Skeletal muscle tissue (tissue), 4 donors: ENCODE results near the gene TNP2. TPM values are rescaled to one million over a fixed set of nuclear protein-coding genes. Genes with fewer than 3 reads are reported as not detected.
"Not testable (repeated sequence)": the region's sequence is repeated elsewhere in the genome, so short reads cannot be mapped to it uniquely, and the experiment has no call there.

Experiments used
- H3K27ac ChIP-seq: one replicate; pipeline ENCODE4 v1.7.0; 2013; ENCODE audit warnings: mild to moderate bottlenecking, low read depth, low read length, inconsistent platforms
- H3K27me3 ChIP-seq, 3 donors: one replicate each; pipeline ENCODE4 v1.7.0; 2013; ENCODE audit warnings: low read length in 3 of 3; ENCODE audit not compliant: control insufficient read depth in 3 of 3, insufficient read depth in 3 of 3
- H3K36me3 ChIP-seq, 3 donors: one replicate each; pipeline ENCODE4 v1.7.0; 2013; ENCODE audit warnings: low read length in 3 of 3; ENCODE audit not compliant: control insufficient read depth in 3 of 3, insufficient read depth in 3 of 3
- H3K4me1 ChIP-seq, 3 donors: one replicate each; pipeline ENCODE4 v1.7.0; 2013; ENCODE audit warnings: low read length in 3 of 3, mild to moderate bottlenecking in 3 of 3; ENCODE audit not compliant: control insufficient read depth in 3 of 3, insufficient read depth in 3 of 3
- H3K4me3 ChIP-seq, 3 donors: one replicate each; pipeline ENCODE4 v1.7.0; 2013; ENCODE audit warnings: low read length in 3 of 3
- H3K9ac ChIP-seq, 3 donors: one replicate each; pipeline ENCODE4 v1.7.0; 2013; ENCODE audit warnings: low read length in 3 of 3, mild to moderate bottlenecking in 3 of 3, moderate library complexity in 2 of 3, low read depth in 1 of 3
- H3K9me3 ChIP-seq, 3 donors: one replicate each; pipeline ENCODE4 v1.7.0; 2013; ENCODE audit warnings: low read length in 3 of 3; ENCODE audit not compliant: control insufficient read depth in 3 of 3
- total RNA-seq: library from RNA; depleted of rRNA; stranded (reverse); fragments of >200 nt; gene quantifications from one replicate; pipeline ENCODE4 v1.2.3, GENCODE V29; 2014
- donor health status: Osteomylitis.

Gene TNP2
- total RNA-seq, 1 donor from 2014 or later: not detected

DNA sequence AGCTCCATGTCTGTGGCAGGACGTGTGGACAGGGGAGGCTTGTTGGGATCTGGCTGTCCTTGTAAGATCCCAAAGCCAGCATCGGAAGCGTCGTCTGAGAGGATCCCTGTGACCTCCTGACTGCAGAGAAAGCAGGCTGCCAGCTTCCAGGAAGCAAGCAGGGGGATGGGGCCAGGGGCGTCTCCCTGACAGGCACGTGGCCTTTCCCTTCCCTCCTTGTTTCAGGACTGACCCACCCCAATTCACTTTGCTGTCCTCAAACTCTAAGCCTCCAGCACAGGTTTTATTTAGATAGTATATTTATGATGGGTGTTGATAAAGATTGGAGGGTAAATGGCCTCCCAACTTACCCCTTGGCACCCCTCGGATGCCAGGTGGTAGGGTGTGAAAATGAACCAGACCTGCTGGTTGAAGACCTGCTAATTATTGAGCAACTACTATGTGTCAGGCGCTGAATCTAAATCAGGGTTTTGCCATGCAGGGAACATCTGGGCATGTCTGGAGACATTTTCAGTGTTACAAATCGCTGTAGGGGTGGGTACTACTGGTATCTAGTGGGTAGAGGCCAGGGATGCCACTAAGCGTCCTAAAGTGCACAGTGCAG lies 37.7 kb downstream of the TNP2 start:
- H3K9me3 ChIP-seq: no peaks in the 10 kb centered on the region
- H3K4me3 ChIP-seq: no peak overlapping the region
- no peaks in the 10 kb centered on the region for H3K4me1 ChIP-seq
- H3K36me3 ChIP-seq: no peaks in the 10 kb centered on the region
- no peak overlapping the region for H3K27ac ChIP-seq
- H3K9ac ChIP-seq: no peak overlapping the region
- H3K27me3 ChIP-seq: peaks cover 0 to 2% (median 0%) of the 10 kb centered on the region in 3 donors

DNA sequence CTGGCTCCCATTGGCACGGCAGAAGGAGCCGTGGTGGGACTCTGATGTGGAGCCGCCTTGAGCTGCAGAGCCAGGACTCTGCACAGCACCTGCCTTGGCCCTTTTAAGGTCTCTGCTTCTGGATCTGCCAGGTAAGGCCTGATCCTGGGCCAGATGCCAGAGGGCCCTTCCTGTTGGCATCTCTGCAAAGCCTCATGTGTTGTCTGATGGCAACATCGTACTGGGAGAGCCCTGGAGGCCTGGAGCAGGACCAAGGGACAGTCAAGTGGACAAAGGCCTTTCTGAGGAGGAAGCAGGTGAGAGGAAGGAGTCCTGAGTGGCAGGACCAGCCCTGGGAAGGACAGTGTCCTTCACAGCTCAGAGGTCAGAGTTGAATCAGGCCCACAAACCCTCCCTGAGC lies 39.2 kb downstream of the TNP2 start:
- Histone ChIP-seq H3K36me3 (no peaks in the 10 kb centered on the region), H3K4me1 (peaks cover 0 to 4% (median under 1%) of the 10 kb centered on the region in 3 donors), H3K27me3 (peaks cover 0 to 2% (median 0%) of the 10 kb centered on the region in 3 donors), H3K4me3 (no peak overlapping the region), H3K9ac (no peak overlapping the region), H3K9me3 (no peaks in the 10 kb centered on the region), H3K27ac (no peak overlapping the region)

DNA sequence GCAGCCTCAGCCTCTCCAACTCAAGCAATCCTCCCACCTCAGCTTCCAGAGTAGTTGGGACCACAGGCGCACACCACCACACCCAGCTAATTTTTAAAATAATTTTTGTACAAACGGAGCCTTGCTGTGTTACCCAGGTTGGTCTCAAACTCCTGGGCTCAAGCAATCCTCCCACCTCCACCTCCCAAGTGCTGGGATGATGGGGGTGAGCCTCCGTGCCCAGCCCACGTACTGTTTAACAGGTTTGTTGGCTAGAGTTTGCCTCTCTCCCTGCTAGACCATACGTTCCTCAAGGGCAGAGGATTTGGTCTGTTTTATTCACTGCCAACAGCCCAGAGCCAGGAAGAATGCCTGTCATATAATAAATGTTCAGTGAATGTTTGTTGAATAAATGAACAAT lies 39.7 kb downstream of the TNP2 start:
- H3K4me3 ChIP-seq: no peak overlapping the region
- H3K27ac ChIP-seq: no peak overlapping the region
- no peaks in the 10 kb centered on the region for H3K36me3 ChIP-seq
- H3K9me3 ChIP-seq: no peaks in the 10 kb centered on the region
- H3K4me1 ChIP-seq: peaks cover 0 to 8% (median 6%) of the 10 kb centered on the region in 3 donors
- H3K9ac ChIP-seq: no peak overlapping the region
- peaks cover 0 to 2% (median 0%) of the 10 kb centered on the region in 3 donors for H3K27me3 ChIP-seq

- Histone ChIP-seq H3K36me3 (no peaks in the 10 kb centered on the region), H3K4me3 (no peak overlapping the region), H3K9ac (no peak overlapping the region), H3K9me3 (no peaks in the 10 kb centered on the region), H3K4me1 (peaks cover 0 to 14% (median 11%) of the 10 kb centered on the region in 3 donors), H3K27ac (no peak overlapping the region), H3K27me3 (no peaks in the 10 kb centered on the region)
Measured at GRCh38 chr16:11225677-11226549, 43.2 kb downstream of the TNP2 start.

- no peaks in the 10 kb centered on the region for H3K36me3 ChIP-seq
- H3K4me1 ChIP-seq: peaks cover 0 to 14% (median 11%) of the 10 kb centered on the region in 3 donors
- H3K27me3 ChIP-seq: no peaks in the 10 kb centered on the region
- no peak overlapping the region for H3K4me3 ChIP-seq
- no peak overlapping the region for H3K27ac ChIP-seq
- peak overlapping the region in 1 of 3 donors; percentile 25 for H3K9ac ChIP-seq
- no peaks in the 10 kb centered on the region for H3K9me3 ChIP-seq
Measured at GRCh38 chr16:11224894-11225676, 44.0 kb downstream of the TNP2 start.

DNA sequence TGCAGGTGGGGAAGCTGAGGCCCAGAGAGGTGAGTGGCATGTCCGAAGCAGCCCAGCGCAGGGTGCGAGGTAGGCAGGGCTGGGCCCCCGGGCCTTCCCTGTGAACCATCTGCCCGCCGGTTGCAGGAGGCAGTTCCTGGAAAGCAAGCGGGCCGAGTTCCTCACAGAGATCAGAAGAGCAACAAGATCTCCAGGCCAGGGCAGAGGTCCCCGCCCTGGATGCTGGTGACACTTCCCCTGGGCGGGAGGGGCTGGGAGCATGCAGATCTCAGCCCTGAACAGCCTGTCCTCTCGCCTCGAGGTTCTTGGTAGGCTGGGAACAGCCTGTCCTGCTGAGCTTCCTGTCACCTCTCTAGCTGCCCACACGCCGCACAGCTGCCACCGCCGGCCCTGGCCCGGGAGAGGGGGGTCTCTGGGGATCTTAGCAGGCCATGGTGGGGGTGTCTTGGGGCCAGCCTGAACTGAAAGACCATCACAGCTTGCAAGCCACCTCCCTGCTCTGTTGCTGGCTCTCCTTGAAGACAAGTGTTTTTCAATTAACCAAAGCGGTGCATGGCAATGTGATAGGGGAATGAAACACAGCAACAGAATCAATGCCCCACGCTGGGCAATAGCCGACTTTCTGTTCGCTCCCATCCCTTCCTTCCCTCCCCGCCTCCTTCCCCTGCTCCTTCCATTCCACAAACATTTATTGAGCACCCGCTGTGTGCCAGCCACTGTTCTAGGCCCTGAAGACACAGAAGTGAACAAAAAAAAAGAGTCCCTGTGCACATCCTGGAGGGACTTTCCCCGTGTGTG lies 44.8 kb downstream of the TNP2 start:
- Histone ChIP-seq H3K4me3 (no peak overlapping the region), H3K9ac (peak overlapping the region in 2 of 3 donors; percentile 43 to 54), H3K36me3 (no peaks in the 10 kb centered on the region), H3K27ac (no peak overlapping the region), H3K27me3 (no peaks in the 10 kb centered on the region), H3K4me1 (peaks cover 0 to 14% (median 11%) of the 10 kb centered on the region in 3 donors), H3K9me3 (no peaks in the 10 kb centered on the region)

- H3K9me3 ChIP-seq: peaks cover 7 to 13% (median 11%) of the 10 kb centered on the region in 3 donors
- not testable (repeated sequence) for H3K9ac ChIP-seq, H3K27me3 ChIP-seq, H3K27ac ChIP-seq, H3K36me3 ChIP-seq, H3K4me3 ChIP-seq
- peaks cover 0 to 14% (median 11%) of the 10 kb centered on the region in 3 donors for H3K4me1 ChIP-seq
Measured at GRCh38 chr16:11220507-11220906, 48.6 kb downstream of the TNP2 start.

DNA sequence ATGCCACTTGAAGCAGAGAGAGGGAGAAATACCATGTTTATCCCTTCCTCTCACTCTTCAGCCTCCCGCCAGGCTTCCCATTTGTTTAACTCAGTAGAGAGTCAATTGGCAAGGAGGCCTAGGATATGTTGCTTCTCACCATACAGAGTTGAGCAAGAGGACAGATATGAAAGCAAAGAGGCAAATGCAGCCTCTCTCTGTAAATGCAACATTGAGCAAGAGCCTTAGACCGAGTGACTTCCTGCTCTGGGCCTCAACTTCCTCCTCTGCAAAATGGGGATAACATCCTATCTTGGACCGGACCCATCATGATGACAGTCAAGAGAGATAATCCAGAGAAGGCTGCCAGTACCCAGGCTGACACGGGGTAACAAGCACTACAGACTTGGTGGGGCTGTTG lies 49.9 kb downstream of the TNP2 start:
- Histone ChIP-seq H3K4me3 (no peak overlapping the region), H3K4me1 (peaks cover 0 to 4% (median 3%) of the 10 kb centered on the region in 3 donors), H3K9me3 (peaks cover 7 to 13% (median 11%) of the 10 kb centered on the region in 3 donors), H3K27me3 (no peaks in the 10 kb centered on the region), H3K9ac (no peak overlapping the region), H3K27ac (no peak overlapping the region), H3K36me3 (no peaks in the 10 kb centered on the region)

GRCh38 chr16:11218604-11218962 lies 50.5 kb downstream of the TNP2 start:
- H3K36me3 ChIP-seq: no peaks in the 10 kb centered on the region
- peaks cover 7 to 13% (median 11%) of the 10 kb centered on the region in 3 donors for H3K9me3 ChIP-seq
- H3K27ac ChIP-seq: no peak overlapping the region
- H3K4me1 ChIP-seq: no peaks in the 10 kb centered on the region
- no peak overlapping the region for H3K4me3 ChIP-seq
- H3K27me3 ChIP-seq: no peaks in the 10 kb centered on the region
- no peak overlapping the region for H3K9ac ChIP-seq
